Coronary artery (tissue), 2 donors: ENCODE results near the gene BCR.

Experiments used
- DNase-seq: peaks from one replicate; pipeline ENCODE4 v3.0.0-alpha.2; 2017; ENCODE audit warnings: low spot score
- H3K27ac ChIP-seq, 2 donors: fragments of 200-600 bp; sonication (generic); one replicate each; pipeline ENCODE4 v1.5.1; 2016 to 2019
- H3K4me3 ChIP-seq: fragments of 200-600 bp; sonication (generic); 2 replicates; pipeline ENCODE4 v1.5.1; 2016; ENCODE audit warnings: mild to moderate bottlenecking, moderate library complexity
- TF ChIP-seq, protein P1 (sequence below): fragments of 200-600 bp; sonication (generic); IDR thresholded peaks from one replicate; pipeline ENCODE4 v1.5.1; 2019; ENCODE audit warnings: antibody characterized with exemption

BCR gene

GRCh38 chr22:23278883-23279675 lies 98.8 kb downstream of the BCR start:
- TF ChIP-seq, protein P1, sequence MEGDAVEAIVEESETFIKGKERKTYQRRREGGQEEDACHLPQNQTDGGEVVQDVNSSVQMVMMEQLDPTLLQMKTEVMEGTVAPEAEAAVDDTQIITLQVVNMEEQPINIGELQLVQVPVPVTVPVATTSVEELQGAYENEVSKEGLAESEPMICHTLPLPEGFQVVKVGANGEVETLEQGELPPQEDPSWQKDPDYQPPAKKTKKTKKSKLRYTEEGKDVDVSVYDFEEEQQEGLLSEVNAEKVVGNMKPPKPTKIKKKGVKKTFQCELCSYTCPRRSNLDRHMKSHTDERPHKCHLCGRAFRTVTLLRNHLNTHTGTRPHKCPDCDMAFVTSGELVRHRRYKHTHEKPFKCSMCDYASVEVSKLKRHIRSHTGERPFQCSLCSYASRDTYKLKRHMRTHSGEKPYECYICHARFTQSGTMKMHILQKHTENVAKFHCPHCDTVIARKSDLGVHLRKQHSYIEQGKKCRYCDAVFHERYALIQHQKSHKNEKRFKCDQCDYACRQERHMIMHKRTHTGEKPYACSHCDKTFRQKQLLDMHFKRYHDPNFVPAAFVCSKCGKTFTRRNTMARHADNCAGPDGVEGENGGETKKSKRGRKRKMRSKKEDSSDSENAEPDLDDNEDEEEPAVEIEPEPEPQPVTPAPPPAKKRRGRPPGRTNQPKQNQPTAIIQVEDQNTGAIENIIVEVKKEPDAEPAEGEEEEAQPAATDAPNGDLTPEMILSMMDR = no peak
- no peak for DNase-seq
- peak overlapping the region; percentile 81 to 92 for H3K27ac ChIP-seq
- H3K4me3 ChIP-seq = no peak overlapping the region

GRCh38 chr22:23279781-23280180 lies 99.5 kb downstream of the BCR start:
- no peak for DNase-seq
- peak overlapping the region; percentile 81 to 92 for H3K27ac ChIP-seq
- TF ChIP-seq, protein P1 = no peak
- no peak overlapping the region for H3K4me3 ChIP-seq

GRCh38 chr22:23280356-23281052 lies 100.2 kb downstream of the BCR start:
- Histone ChIP-seq H3K27ac (peak overlapping the region; percentile 81 to 92), H3K4me3 (no peak overlapping the region)
- no peak for DNase-seq
- TF ChIP-seq, protein P1 = no peak

- no peak for DNase-seq
- TF ChIP-seq, protein P1 = no peak
- peak overlapping the region; percentile 81 to 92 for H3K27ac ChIP-seq
- no peak overlapping the region for H3K4me3 ChIP-seq
Observed at GRCh38 chr22:23281053-23281405, 100.7 kb downstream of the BCR start.

DNA sequence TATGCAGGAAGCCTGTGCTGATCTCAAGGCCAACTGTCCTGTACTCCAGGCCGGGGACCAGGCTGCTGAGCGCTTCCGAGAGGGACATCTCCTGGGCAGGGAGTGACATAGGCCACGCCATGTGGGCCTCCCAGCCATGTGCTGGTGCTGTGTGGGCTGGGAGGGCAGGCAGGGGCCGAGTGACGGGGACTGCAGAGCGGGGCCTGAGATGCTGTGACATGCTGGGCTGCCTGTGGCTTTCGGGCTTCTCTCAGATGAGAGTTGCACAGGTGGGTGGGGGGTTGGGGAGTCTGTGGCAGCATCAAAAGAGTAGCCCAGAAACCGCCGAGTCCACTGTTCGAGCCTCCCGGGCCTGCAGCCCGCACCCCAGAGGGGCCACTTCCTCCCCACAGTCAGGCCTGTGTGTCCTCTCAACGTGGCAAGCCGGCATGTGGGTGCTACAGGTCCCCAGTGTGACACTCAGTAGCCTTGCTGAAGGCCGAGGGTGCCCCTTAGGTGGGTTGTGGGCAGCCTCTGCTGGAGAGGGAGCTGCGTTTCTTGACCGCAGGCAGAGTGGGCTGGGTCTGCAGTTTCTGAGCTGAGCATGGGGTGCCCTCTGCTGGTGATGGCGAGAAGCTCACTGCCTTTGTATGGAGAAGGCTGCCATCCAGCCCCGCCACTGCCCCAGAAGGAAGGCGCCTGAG lies 101.2 kb downstream of the BCR start:
- peak; percentile 93 for DNase-seq
- Histone ChIP-seq H3K4me3 (peak overlapping the region; percentile 40), H3K27ac (peak overlapping the region; percentile 81 to 92)
- TF ChIP-seq, protein P1 = peak; percentile 95

GRCh38 chr22:23282089-23282501 lies 101.8 kb downstream of the BCR start:
- TF ChIP-seq, protein P1 = no peak
- Histone ChIP-seq H3K4me3 (peak overlapping the region; percentile 40), H3K27ac (peak overlapping the region; percentile 81 to 92)
- peak; percentile 96 for DNase-seq
